HEK293 (cell line): ENCODE data around the gene FSIP1.

Experiments used
- CTCF ChIP-seq: fragments of 450-650 bp; formaldehyde crosslinking; IDR thresholded peaks from 2 replicates; pipeline ENCODE4 v1.5.1; 2016; ENCODE audit warnings: missing biosample characterization, missing genetic modification characterization
- ZBTB1 ChIP-seq: fragments of 450-650 bp; formaldehyde crosslinking; IDR thresholded peaks from 2 replicates; pipeline ENCODE4 v1.5.1; 2016; ENCODE audit warnings: missing biosample characterization, missing genetic modification characterization

- no peak for TF ChIP-seq ZBTB1
- no peak for TF ChIP-seq CTCF (tag by site-specific recombination)
Measured at GRCh38 chr15:39687965-39688364, 94.7 kb downstream of the FSIP1 start.
